H54 (cell line): Measurements from ENCODE around the gene HABP4.

ENCODE experiments used
- DNase-seq: peaks from one replicate; pipeline ENCODE4 v3.0.0; 2011; ENCODE audit warnings: low spot score, mixed read lengths; ENCODE audit not compliant: insufficient read length
- FAIRE-seq: peaks from 3 replicates; lab custom pipeline; 2011; peaks lifted over from hg19 to GRCh38; lab: Jason Lieb, UNC
- POLR2A ChIP-seq: IDR thresholded peaks from 2 replicates; pipeline ENCODE4 v1.6.1; 2011; ENCODE audit warnings: low read depth, mild to moderate bottlenecking, low read length

HABP4 gene

GRCh38 chr9:96448546-96449170, 1.3 kb upstream of the HABP4 start:
- no peak for DNase-seq
- TF ChIP-seq POLR2A, result no peak
- no peak for FAIRE-seq

GRCh38 chr9:96449523-96449844, 485 bp upstream of the HABP4 start:
- FAIRE-seq (no peak), DNase-seq (peak; percentile 62)
- TF ChIP-seq POLR2A, result no peak

GRCh38 chr9:96450613-96451528, 902 bp downstream of the HABP4 start:
- FAIRE-seq (peak; percentile 78), DNase-seq (peak; percentile 70)
- TF ChIP-seq POLR2A, result no peak

GRCh38 chr9:96453625-96454024, 3.7 kb downstream of the HABP4 start:
- DNase-seq (peak; percentile 80), FAIRE-seq (peak; percentile 82)
- TF ChIP-seq POLR2A, result no peak

GRCh38 chr9:96457266-96457665, 7.3 kb downstream of the HABP4 start:
- no peak for DNase-seq
- peak; percentile 80 for FAIRE-seq
- TF ChIP-seq POLR2A, result no peak

GRCh38 chr9:96458226-96458625, 8.3 kb downstream of the HABP4 start:
- DNase-seq (no peak), FAIRE-seq (no peak)
- no peak for TF ChIP-seq POLR2A

- no peak for TF ChIP-seq POLR2A
- DNase-seq (no peak), FAIRE-seq (peak; percentile 70)
These were observed 9.5 kb downstream of the HABP4 start for GRCh38 chr9:96459268-96460007.

GRCh38 chr9:96460470-96460869, 10.5 kb downstream of the HABP4 start:
- FAIRE-seq (peak; percentile 75), DNase-seq (no peak)
- no peak for TF ChIP-seq POLR2A

GRCh38 chr9:96460882-96461281, 10.9 kb downstream of the HABP4 start:
- DNase-seq, result no peak

GRCh38 chr9:96461336-96461735, 11.4 kb downstream of the HABP4 start:
- no peak for TF ChIP-seq POLR2A
- DNase-seq, result no peak
- no peak for FAIRE-seq

More at GRCh38 chr9:96460882-96461281, 10.9 kb downstream of the HABP4 start:
- FAIRE-seq, result peak; percentile 66
- TF ChIP-seq POLR2A, result no peak

GRCh38 chr9:96462541-96462940, 12.6 kb downstream of the HABP4 start:
- no peak for FAIRE-seq
- no peak for DNase-seq
- TF ChIP-seq POLR2A, result no peak

GRCh38 chr9:96464426-96464825, 14.5 kb downstream of the HABP4 start:
- TF ChIP-seq POLR2A, result no peak
- FAIRE-seq (peak; percentile 23), DNase-seq (no peak)

- no peak for TF ChIP-seq POLR2A
- FAIRE-seq, result no peak
- no peak for DNase-seq
These were observed 17.8 kb downstream of the HABP4 start for GRCh38 chr9:96467784-96468183.

- FAIRE-seq, result peak; percentile 43
- TF ChIP-seq POLR2A, result no peak
These were observed 26.0 kb downstream of the HABP4 start for GRCh38 chr9:96476013-96476412.

More at GRCh38 chr9:96476013-96476412, 26.0 kb downstream of the HABP4 start:
- DNase-seq, result no peak
